Measurements from ENCODE around the gene SLC1A2.

The SLC1A2 gene

DNA sequence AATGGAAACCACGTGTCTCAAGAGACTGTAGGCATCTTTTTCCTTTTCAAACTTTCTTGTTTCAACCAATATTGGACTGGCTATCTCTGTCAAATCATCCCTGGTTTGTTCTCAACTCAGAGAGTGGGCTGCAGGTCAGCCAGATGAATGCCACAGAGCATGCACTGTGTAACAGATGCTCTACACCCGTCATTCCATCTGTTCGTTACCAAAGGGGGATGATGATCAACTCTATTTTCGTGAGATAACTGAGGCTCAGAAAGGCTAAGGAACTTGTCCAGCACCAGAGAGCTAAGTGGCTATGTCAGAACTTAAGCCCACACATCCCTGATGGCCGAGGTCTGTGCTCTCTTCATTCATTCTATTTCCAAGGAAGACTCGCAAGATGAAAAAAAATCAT, 42.1 kb downstream of the SLC1A2 start:
- DNase-seq (ENCODE audit: low read depth in 1 of 2, low spot score in 1 of 2) = no peak

- DNase-seq (ENCODE audit: low read depth in 1 of 2, low spot score in 1 of 2) = no peak
These were observed 42.7 kb downstream of the SLC1A2 start for GRCh38 chr11:35376613-35377012.

- DNase-seq (ENCODE audit: low read depth in 1 of 2, low spot score in 1 of 2) = no peak
These were observed 43.2 kb downstream of the SLC1A2 start for GRCh38 chr11:35376118-35376510.

DNA sequence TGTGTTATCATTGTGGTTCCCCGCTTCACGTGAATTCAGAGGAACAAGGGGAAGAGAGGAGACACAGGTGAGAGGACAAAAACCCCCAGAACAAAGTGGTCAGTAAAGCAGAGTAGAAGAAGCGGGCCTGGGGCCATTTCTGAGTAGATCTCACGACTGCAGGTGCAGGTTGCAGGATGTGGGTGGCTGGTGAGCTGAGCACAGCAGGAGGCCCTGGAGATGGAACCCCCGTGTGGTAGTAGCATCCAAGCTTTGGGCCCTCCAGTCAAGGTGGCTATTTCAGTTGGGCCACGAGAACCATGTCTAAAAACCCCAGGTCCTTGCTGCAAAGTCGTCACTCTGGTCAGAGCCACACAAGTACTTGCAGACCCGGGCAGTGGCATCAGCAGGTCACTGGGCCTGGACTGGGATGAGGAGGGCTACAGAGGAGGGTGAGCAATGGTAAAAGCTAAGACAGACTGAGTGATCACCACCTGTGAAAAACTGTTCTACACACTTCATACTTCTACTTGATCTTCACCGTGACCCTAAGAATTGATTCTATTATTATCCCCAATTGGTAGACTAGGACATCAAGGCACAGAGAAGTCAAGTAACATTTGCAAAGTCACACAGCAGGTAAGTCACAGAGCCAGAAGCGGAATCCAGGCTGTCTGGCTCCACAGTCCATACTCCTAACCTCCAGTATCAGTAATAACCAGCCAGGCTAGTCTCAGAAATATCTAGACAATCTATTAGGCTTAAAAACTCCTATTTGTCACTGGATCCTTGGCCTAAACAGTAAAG, 43.8 kb downstream of the SLC1A2 start:
- DNase-seq (ENCODE audit: low read depth in 1 of 2, low spot score in 1 of 2) = no peak

GRCh38 chr11:35373284-35373933, 45.9 kb downstream of the SLC1A2 start:
- DNase-seq (ENCODE audit: low read depth in 1 of 2, low spot score in 1 of 2) = no peak

DNA sequence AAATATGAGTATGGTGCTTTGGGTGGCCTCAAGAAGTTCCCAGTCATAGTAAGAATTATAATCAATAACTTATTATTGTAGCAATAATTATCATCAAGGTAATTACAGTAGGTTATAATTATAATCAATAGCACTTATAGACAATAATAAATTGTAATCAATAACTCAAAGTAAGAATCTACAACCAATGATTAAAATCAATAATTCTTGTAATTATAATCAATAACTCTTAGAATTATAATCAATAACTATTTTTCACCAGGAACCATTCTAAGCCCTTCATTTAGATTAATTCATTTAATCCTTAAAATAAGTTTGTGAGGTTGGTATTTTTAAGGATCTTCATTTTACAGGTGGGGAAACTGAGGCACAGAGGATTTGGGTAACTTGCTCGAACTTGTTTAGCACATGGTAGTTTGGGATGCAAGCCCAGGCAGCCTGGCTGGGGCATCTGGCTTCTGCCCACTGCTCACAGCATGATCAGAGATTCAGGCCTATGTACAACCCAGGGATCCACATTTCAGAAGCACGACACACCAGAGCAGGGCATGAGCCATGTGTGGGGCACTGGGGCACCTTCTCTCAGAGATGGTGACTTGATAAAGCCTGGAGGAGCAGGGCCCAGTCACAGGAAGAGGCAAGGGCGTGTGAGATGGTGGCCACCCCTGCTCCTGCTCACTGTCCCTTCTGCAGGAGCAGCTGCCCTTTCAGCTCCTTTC, 46.6 kb downstream of the SLC1A2 start:
- no peak for DNase-seq (ENCODE audit: low read depth in 1 of 2, low spot score in 1 of 2)

DNA sequence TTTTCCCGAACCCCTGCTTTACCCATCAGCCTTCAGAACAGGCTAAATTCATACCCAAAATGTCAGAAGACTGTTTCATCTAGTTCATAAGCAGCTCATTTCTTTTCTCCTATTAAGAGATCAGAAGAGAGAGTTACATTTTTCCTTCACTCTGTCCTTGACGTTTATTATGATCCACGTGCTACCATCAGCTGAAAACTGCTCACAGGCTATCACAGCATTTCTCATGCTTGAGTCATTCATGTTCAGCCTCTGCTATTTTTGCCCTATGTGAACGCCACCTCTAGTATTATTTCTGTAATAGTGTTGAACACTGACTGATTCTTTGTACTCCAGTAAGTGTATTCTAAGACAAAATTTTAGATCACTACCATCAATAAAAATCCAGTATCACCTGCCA, 51.9 kb downstream of the SLC1A2 start:
- no peak for DNase-seq (ENCODE audit: low read depth in 1 of 2, low spot score in 1 of 2)

GRCh38 chr11:35366798-35367197, 52.6 kb downstream of the SLC1A2 start:
- DNase-seq (ENCODE audit: low read depth in 1 of 2, low spot score in 1 of 2) = no peak

DNA sequence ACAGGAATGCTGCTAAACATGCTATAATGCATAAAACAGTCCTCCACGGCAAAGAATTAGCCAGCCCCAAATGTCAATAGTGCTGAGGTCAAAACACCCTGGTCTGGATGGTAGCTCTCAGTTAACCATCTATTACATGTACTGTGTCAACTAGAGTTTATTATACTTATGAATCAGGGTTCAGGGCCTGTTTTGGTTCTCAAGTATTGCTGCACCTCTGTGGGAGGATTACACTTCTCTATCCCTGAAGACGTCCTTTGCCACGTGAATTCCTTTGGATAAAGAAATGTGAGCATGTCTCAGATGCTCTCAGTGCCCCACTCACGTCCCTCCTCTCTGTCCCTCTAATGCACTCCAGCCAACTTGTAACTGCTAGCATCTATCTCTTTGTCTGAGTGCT, 53.4 kb downstream of the SLC1A2 start:
- no peak for DNase-seq (ENCODE audit: low read depth in 1 of 2, low spot score in 1 of 2)

DNA sequence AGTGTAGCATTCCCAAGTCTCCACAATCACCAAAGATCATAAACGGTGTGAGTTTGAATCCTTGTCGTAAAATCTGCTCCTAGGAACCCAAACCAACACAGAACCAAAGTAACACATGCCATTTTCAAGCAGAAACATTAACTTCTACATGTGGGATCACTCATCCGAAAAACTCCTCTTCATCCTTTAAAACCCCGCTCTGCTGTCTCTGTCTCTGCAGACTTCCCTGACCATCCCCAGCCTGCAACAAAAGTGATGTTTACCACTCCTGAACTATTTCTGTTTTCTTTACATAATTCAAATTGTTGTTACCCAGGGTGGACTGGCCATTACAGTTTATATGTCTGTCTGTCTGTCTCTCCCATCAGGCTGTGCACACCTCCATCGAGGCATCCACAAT, 54.0 kb downstream of the SLC1A2 start:
- DNase-seq (ENCODE audit: low read depth in 1 of 2, low spot score in 1 of 2) = no peak

DNA sequence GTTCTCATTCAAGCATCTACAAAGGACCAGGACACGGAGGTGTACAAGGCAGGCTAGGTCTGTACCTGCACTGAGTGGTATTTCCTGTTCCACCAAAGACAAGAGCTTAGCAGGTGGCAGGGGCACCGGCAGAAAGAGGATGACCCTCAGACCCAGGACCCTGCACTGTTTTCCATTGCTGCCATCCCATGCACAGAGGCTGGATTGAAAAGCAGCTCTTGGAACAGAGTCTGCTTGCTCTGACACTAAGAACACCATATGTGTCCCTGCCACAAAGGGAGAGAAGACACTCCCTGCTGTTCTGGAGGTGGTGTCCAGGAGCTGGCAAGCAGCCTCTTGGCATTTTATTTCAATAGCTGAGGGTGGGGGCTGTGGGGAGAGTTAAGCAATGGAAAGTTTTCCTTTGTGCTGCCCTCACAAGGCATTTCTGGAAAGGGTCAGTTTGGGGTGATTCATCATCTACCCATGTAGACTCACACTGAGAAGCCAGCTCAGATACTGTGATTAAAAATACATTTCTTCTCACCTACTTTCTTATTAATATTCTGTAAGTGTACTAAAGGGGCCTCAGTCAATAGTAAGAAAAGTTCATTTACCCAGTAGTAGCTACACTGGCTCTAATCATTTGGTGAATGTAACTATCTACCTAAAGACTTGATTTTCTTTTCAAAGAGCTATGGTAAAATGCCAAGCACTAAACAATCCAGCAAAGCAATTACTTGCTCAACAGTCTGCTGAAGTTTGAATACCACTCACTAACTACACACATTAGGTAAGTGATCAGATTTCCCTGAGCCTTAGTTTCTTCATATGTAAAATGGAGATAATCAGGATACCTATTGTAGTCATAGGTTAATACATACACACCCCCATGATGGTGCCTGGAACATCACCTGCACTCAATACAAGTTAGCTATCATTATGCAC, 55.2 kb downstream of the SLC1A2 start:
- no peak for DNase-seq (ENCODE audit: low read depth in 1 of 2, low spot score in 1 of 2)

GRCh38 chr11:35363246-35363801, 56.0 kb downstream of the SLC1A2 start:
- no peak for DNase-seq (ENCODE audit: low read depth in 1 of 2, low spot score in 1 of 2)

GRCh38 chr11:35362521-35362980, 56.8 kb downstream of the SLC1A2 start:
- no peak for DNase-seq (ENCODE audit: low read depth in 1 of 2, low spot score in 1 of 2)

- DNase-seq (ENCODE audit: low read depth in 1 of 2, low spot score in 1 of 2) = no peak
These were observed 59.3 kb downstream of the SLC1A2 start for GRCh38 chr11:35360055-35360530.

- no peak for DNase-seq (ENCODE audit: low read depth in 1 of 2, low spot score in 1 of 2)
These were observed 59.9 kb downstream of the SLC1A2 start for GRCh38 chr11:35359321-35360054.

DNA sequence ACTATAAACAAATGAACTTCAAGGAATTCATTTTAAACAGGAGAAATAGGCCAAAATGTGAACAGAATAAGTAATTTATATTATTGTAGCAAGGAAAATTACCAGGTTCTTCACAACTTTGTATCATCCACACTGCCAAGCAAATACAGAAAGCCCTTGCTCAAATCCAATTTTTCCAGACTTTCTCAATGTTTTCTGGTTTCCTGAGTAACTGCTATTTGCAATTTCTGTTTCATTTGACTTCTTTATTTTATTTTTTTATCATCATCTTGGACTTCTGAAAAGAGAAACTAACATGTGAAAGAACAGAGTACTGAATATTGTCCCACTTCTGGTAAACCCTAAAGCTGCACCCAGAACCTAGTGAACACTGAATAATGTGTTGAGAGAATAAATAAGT, 61.0 kb downstream of the SLC1A2 start:
- no peak for DNase-seq (ENCODE audit: low read depth in 1 of 2, low spot score in 1 of 2)

- DNase-seq (ENCODE audit: low read depth in 1 of 2, low spot score in 1 of 2) = no peak
These were observed 61.4 kb downstream of the SLC1A2 start for GRCh38 chr11:35357923-35358322.

DNA sequence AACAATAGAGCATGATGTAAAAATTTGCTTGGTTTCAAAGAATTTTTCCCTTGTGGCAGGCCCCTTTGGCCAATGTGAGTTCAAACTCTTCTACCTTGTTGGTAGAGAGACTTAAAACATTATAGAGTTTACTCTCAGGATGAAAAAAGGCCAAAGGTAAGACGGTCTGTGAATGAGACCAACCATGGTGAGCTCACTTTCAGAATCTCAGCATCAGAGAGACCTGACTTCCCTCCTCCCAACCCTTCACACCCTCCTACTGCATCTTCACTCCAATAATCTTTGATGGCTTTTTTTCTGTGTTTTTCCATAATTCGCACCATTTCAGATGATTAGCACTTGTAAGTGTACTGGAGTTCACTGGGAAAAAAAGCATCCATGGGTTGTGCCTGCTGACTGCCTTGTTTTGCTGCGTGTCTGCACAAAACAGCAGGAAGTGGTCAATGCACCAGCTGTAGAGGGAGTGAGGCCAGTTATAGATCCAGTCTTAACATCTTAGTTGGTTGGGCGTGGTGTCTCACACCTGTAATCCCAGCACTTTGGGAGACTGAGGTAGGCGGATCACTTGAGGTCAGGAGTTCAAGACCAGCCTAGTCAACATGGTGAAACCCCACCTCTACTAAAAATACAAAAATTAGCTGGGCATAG, 64.1 kb downstream of the SLC1A2 start:
- DNase-seq (ENCODE audit: low read depth in 1 of 2, low spot score in 1 of 2) = no peak

DNA sequence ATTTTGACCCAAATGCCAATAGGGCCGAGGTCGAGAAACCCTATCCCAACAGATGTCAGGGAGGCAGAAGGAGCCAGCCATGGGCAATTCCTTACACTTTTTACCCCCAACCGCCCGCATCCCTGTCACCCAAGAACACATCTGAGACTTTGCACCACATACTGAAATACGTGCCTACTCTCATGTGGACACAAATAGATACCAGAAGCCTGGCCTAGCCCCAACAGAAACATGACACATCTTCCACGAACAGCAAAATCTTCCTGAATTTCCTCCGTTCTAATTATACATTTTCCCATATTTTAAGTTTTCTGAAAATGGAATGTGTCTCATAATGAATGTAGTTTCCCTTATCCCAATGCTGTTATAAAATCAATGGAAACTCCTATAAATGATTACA, 64.7 kb downstream of the SLC1A2 start:
- DNase-seq (ENCODE audit: low read depth in 1 of 2, low spot score in 1 of 2) = no peak
